Inferior parietal cortex (tissue), 1 donor: Measurements from ENCODE around the gene MALAT1.
"Not testable (repeated sequence)": the region's sequence is repeated elsewhere in the genome, so short reads cannot be mapped to it uniquely, and the experiment has no call there.

ENCODE experiments used
- DNase-seq: peaks from one replicate; pipeline ENCODE4 v3.0.0-alpha.2; 2016; ENCODE audit errors: extremely low spot score

The MALAT1 gene

GRCh38 chr11:65498977-65499712 lies at the start of gene MALAT1:
TSS of gene MALAT1 (plus strand) at chr11:65499045.
- peak; percentile 98 for DNase-seq

- not testable (repeated sequence) for DNase-seq
Measured at GRCh38 chr11:65451301-65451700, 47.5 kb upstream of the MALAT1 start.

- DNase-seq = not testable (repeated sequence)
Measured at GRCh38 chr11:65452259-65452658, 46.6 kb upstream of the MALAT1 start.

GRCh38 chr11:65452806-65453490 lies 45.9 kb upstream of the MALAT1 start:
- no peak for DNase-seq

- no peak for DNase-seq
Measured at GRCh38 chr11:65454311-65454695, 44.5 kb upstream of the MALAT1 start.

- DNase-seq = peak; percentile 87
Measured at GRCh38 chr11:65454696-65455456, 44.0 kb upstream of the MALAT1 start.

GRCh38 chr11:65456418-65456817 lies 42.4 kb upstream of the MALAT1 start:
- DNase-seq = peak; percentile 56

- no peak for DNase-seq
Measured at GRCh38 chr11:65459552-65459951, 39.3 kb upstream of the MALAT1 start.

- not testable (repeated sequence) for DNase-seq
Measured at GRCh38 chr11:65465471-65465870, 33.4 kb upstream of the MALAT1 start.

GRCh38 chr11:65467306-65467705 lies 31.5 kb upstream of the MALAT1 start:
- DNase-seq = not testable (repeated sequence)

GRCh38 chr11:65468874-65469333 lies 29.9 kb upstream of the MALAT1 start:
- DNase-seq = peak; percentile 44

GRCh38 chr11:65470433-65471049 lies 28.3 kb upstream of the MALAT1 start:
- no peak for DNase-seq

- DNase-seq = peak; percentile 71
Measured at GRCh38 chr11:65471447-65471891, 27.4 kb upstream of the MALAT1 start.

- not testable (repeated sequence) for DNase-seq
Measured at GRCh38 chr11:65472588-65473277, 26.1 kb upstream of the MALAT1 start.

GRCh38 chr11:65473278-65473860 lies 25.5 kb upstream of the MALAT1 start:
- no peak for DNase-seq

- no peak for DNase-seq
Measured at GRCh38 chr11:65474864-65475263, 24.0 kb upstream of the MALAT1 start.

GRCh38 chr11:65476632-65477148 lies 22.2 kb upstream of the MALAT1 start:
- DNase-seq = no peak

GRCh38 chr11:65477149-65477965 lies 21.5 kb upstream of the MALAT1 start:
- DNase-seq = peak; percentile 95

GRCh38 chr11:65478388-65479183 lies 20.3 kb upstream of the MALAT1 start:
- DNase-seq = peak; percentile 45
